HepG2 (cell line): ENCODE data around the gene G0S2. TPM values are rescaled to one million over a fixed set of nuclear protein-coding genes. Genes with fewer than 3 reads are reported as not detected.

Source experiments
- ATAC-seq: fragments of 200-7000 bp; cut with Tn5 transposase; 3 replicates; pipeline ENCODE4 v1.9.1; 2020; ENCODE audit warnings: mild to moderate bottlenecking, moderate library complexity
- BruUV-seq: library from RNA; stranded (reverse); fragments of 400-500 nt; replicated peaks from 2 replicates; lab custom pipeline; 2021; lab: Mats Ljungman, UMichigan
- CTCF ChIA-PET: fragments of 300-600 bp; formaldehyde crosslinking; extraction: SDS; loops from one replicate; lab custom pipeline; 2021; ENCODE audit warnings: low total read pairs, inconsistent platforms, low intra/inter-chr PET ratio; lab: Yijun Ruan, JAX
- POLR2A ChIA-PET: fragments of 350-600 bp; sonication (Branson Sonifier 250); formaldehyde crosslinking; loops from one replicate; lab custom pipeline; 2020; ENCODE audit warnings: antibody characterized with exemption, inconsistent platforms; lab: Yijun Ruan, JAX
- DNase-seq: peaks from one replicate; pipeline ENCODE4 v3.0.0-alpha.2; 2015; ENCODE audit warnings: low spot score
- FAIRE-seq: peaks from 3 replicates; lab custom pipeline; 2011; peaks lifted over from hg19 to GRCh38; lab: Jason Lieb, UNC
- H2AFZ ChIP-seq: one replicate; pipeline ENCODE4 v1.6.1; 2011; ENCODE audit warnings: low read length, inconsistent platforms
- H3K27ac ChIP-seq: fragments of 300-600 bp; 3 replicates; pipeline ENCODE4 v1.8.0; 2011; ENCODE audit warnings: mixed run types, mild to moderate bottlenecking, mixed read lengths, low read length, inconsistent platforms; ENCODE audit not compliant: insufficient read depth; ENCODE audit errors: extremely low read length
- H3K27me3 ChIP-seq, 2 experiments: fragments of 200-600 bp in 1 of 2; 2 replicates in 1 of 2; 3 replicates in 1 of 2; pipeline versions ENCODE4 v1.6.0 to v1.8.0; 2011; ENCODE audit warnings: low read length in 2 of 2, mild to moderate bottlenecking in 2 of 2, moderate library complexity in 2 of 2, inconsistent platforms in 1 of 2; ENCODE audit not compliant: insufficient read depth in 2 of 2, control insufficient read depth in 1 of 2
- H3K36me3 ChIP-seq, 2 experiments: fragments of 200-600 bp in 1 of 2; replicated peaks in 1 of 2; 2 replicates in 1 of 2; 3 replicates in 1 of 2; pipeline versions ENCODE4 v1.5.1 to v1.8.0; 2011; ENCODE audit warnings: low read length in 2 of 2, inconsistent platforms in 1 of 2; ENCODE audit not compliant: insufficient read depth in 2 of 2, control insufficient read depth in 1 of 2
- H3K4me1 ChIP-seq: 2 replicates; pipeline ENCODE4 v1.5.1; 2012; ENCODE audit warnings: low read length, inconsistent platforms; ENCODE audit not compliant: insufficient read depth
- H3K4me2 ChIP-seq: 2 replicates; pipeline ENCODE4 v1.6.0; 2011; ENCODE audit warnings: low read depth, low read length, inconsistent platforms
- H3K4me3 ChIP-seq, 3 experiments: fragments of 200-600 bp in 1 of 3; sonication (generic), shearing (Covaris generic) in 1 of 3; replicated peaks in 1 of 3; 2 replicates each; pipeline ENCODE4 v1.5.1; 2011 to 2016; ENCODE audit warnings: low read length in 3 of 3, inconsistent platforms in 2 of 3, low read depth in 2 of 3, mild to moderate bottlenecking in 2 of 3, control low read depth in 1 of 3, mixed read lengths in 1 of 3; ENCODE audit not compliant: insufficient read depth in 1 of 3
- H3K79me2 ChIP-seq: one replicate; pipeline ENCODE4 v1.6.1; 2011; ENCODE audit warnings: low read length, inconsistent platforms; ENCODE audit not compliant: insufficient read depth
- H3K9ac ChIP-seq: 2 replicates; pipeline ENCODE4 v1.6.0; 2011; ENCODE audit warnings: mild to moderate bottlenecking, low read depth, low read length, inconsistent platforms; ENCODE audit not compliant: insufficient read depth
- H3K9me3 ChIP-seq: 2 replicates; pipeline ENCODE4 v1.5.1; 2012; ENCODE audit warnings: mild to moderate bottlenecking, low read length
- H4K20me1 ChIP-seq: 2 replicates; pipeline ENCODE4 v1.6.0; 2011; ENCODE audit warnings: inconsistent platforms, mild to moderate bottlenecking, low read length, moderate library complexity; ENCODE audit not compliant: insufficient read depth
- ATM ChIP-seq: fragments of 450-650 bp; IDR thresholded peaks from 2 replicates; pipeline ENCODE4 v1.7.1; 2017; ENCODE audit warnings: mild to moderate bottlenecking, borderline replicate concordance
- GFI1 ChIP-seq: sonication (generic); formaldehyde crosslinking; IDR thresholded peaks from 2 replicates; pipeline ENCODE4 v1.5.0; 2020; ENCODE audit warnings: missing genetic modification reagents, mild to moderate bottlenecking, borderline replicate concordance
- IRF2 ChIP-seq: IDR thresholded peaks from 2 replicates; pipeline ENCODE4 v1.6.1; 2018; ENCODE audit warnings: missing genetic modification reagents, missing compliant biosample characterization
- ISX ChIP-seq: sonication (generic); formaldehyde crosslinking; conservative IDR thresholded peaks from 2 replicates; pipeline ENCODE4 v1.5.0; 2020; ENCODE audit warnings: missing genetic modification reagents
- JUNB ChIP-seq: sonication (generic); formaldehyde crosslinking; IDR thresholded peaks from 2 replicates; pipeline ENCODE4 v1.8.0; 2022; ENCODE audit warnings: missing genetic modification reagents, mild to moderate bottlenecking, borderline replicate concordance
- KLF13 ChIP-seq: sonication (generic); formaldehyde crosslinking; IDR thresholded peaks from 2 replicates; pipeline ENCODE4 v1.4.0; 2020; ENCODE audit warnings: mild to moderate bottlenecking, missing genetic modification reagents
- MAZ ChIP-seq, 2 experiments: sonication (generic) in 1 of 2; formaldehyde crosslinking in 1 of 2; IDR thresholded peaks; 2 replicates each; pipeline versions ENCODE4 v1.5.0 to v1.6.1; 2012 to 2020; ENCODE audit warnings: low read depth in 2 of 2, mild to moderate bottlenecking in 2 of 2, borderline replicate concordance in 1 of 2, improper control_type of control experiment in 1 of 2, low read length in 1 of 2, missing genetic modification reagents in 1 of 2, moderate library complexity in 1 of 2
- NFE2L2 ChIP-seq: fragments of 150-350 bp; IDR thresholded peaks from 2 replicates; pipeline ENCODE4 v1.6.1; 2014; ENCODE audit warnings: low read length
- NFYB ChIP-seq: sonication (generic); formaldehyde crosslinking; IDR thresholded peaks from 2 replicates; pipeline ENCODE4 v1.4.0; 2020; ENCODE audit warnings: missing genetic modification reagents
- PHB2 ChIP-seq: fragments of 450-650 bp; IDR thresholded peaks from 2 replicates; pipeline ENCODE4 v1.6.1; 2018; ENCODE audit not compliant: partially characterized antibody
- PHF20 ChIP-seq: sonication (generic); formaldehyde crosslinking; IDR thresholded peaks from 2 replicates; pipeline ENCODE4 v1.5.0; 2020; ENCODE audit warnings: mild to moderate bottlenecking, missing genetic modification reagents
- PITX1 ChIP-seq: sonication (generic); formaldehyde crosslinking; IDR thresholded peaks from 2 replicates; pipeline ENCODE4 v1.5.1; 2020; ENCODE audit warnings: mild to moderate bottlenecking, missing genetic modification reagents
- RAD21 ChIP-seq: fragments of 450-650 bp; formaldehyde crosslinking; IDR thresholded peaks from 2 replicates; pipeline ENCODE4 v1.5.0; 2020; ENCODE audit warnings: mild to moderate bottlenecking
- RBFOX2 ChIP-seq: fragments of 200-400 bp; formaldehyde crosslinking; IDR thresholded peaks from 2 replicates; pipeline ENCODE4 v1.6.1; 2017; ENCODE audit warnings: low read depth, mild to moderate bottlenecking, low read length
- SALL2 ChIP-seq: sonication (generic); formaldehyde crosslinking; IDR thresholded peaks from 2 replicates; pipeline ENCODE4 v1.8.1; 2023; ENCODE audit warnings: mild to moderate bottlenecking, missing genetic modification reagents, inconsistent platforms
- TARDBP ChIP-seq: sonication (generic); formaldehyde crosslinking; IDR thresholded peaks from 2 replicates; pipeline ENCODE4 v1.8.0; 2022; ENCODE audit warnings: mild to moderate bottlenecking, missing genetic modification reagents
- THAP8 ChIP-seq: sonication (generic); formaldehyde crosslinking; IDR thresholded peaks from 2 replicates; pipeline ENCODE4 v1.5.1; 2020; ENCODE audit warnings: missing genetic modification reagents, mild to moderate bottlenecking, borderline replicate concordance
- ZBTB2 ChIP-seq: sonication (generic); formaldehyde crosslinking; IDR thresholded peaks from 2 replicates; pipeline ENCODE4 v1.8.0; 2022; ENCODE audit warnings: low read depth, missing genetic modification reagents
- ZNF282 ChIP-seq: fragments of 450-650 bp; IDR thresholded peaks from 2 replicates; pipeline ENCODE4 v1.6.1; 2018; ENCODE audit not compliant: partially characterized antibody
- ZNF296 ChIP-seq: sonication (generic); formaldehyde crosslinking; conservative IDR thresholded peaks from 2 replicates; pipeline ENCODE4 v1.5.0; 2020; ENCODE audit warnings: mild to moderate bottlenecking, missing genetic modification reagents
- ZNF350 ChIP-seq: sonication (generic); formaldehyde crosslinking; IDR thresholded peaks from 2 replicates; pipeline ENCODE4 v1.4.0; 2020; ENCODE audit warnings: mild to moderate bottlenecking, low read depth, missing genetic modification reagents, borderline replicate concordance
- ZNF460 ChIP-seq: sonication (generic); formaldehyde crosslinking; IDR thresholded peaks from 2 replicates; pipeline ENCODE4 v1.5.1; 2020; ENCODE audit warnings: missing genetic modification reagents, mild to moderate bottlenecking, borderline replicate concordance
- ZNF607 ChIP-seq: sonication (generic); formaldehyde crosslinking; IDR thresholded peaks from 2 replicates; pipeline ENCODE4 v1.5.1; 2020; ENCODE audit warnings: missing genetic modification reagents, mild to moderate bottlenecking, borderline replicate concordance
- ZNF639 ChIP-seq: conservative IDR thresholded peaks from 2 replicates; pipeline ENCODE4 v1.6.1; 2018; ENCODE audit warnings: missing genetic modification reagents
- WGBS: methylation state at CpG from one replicate; pipeline ENCODE4 v1.1.6; 2017; ENCODE audit warnings: low lambda C conversion rate; 5-methylcytosine and 5-hydroxymethylcytosine counted together
- in situ Hi-C: cut with HindIII; loops from 2 replicates; pipeline ENCODE4 v1.10.0; 2017; ENCODE audit warnings: low pct_unique_long_range_greater_than_20kb; ENCODE audit not compliant: extremely low pct_ligation_motif_present
- intact Hi-C: fragments of 100-400 bp; cut with micrococcal nuclease; formaldehyde crosslinking; loops from one replicate; pipeline ENCODE4 v1.10.0; 2022; ENCODE audit not compliant: unreplicated experiment
- polyA plus RNA-seq, 8 experiments: library from polyadenylated mRNA; depleted of rRNA in 3 of 8; stranded (reverse) in 7 of 8; unstranded in 1 of 8; fragments of >200 nt; fragmentation: Illumina TruSeq in 4 of 8; extraction: Trizol in 4 of 8; gene quantifications; 2 replicates each; pipeline versions ENCODE4 v1.2.1 to v1.2.3, GENCODE V29; 2011 to 2016; ENCODE audit warnings: low read depth in 4 of 8, missing spikeins in 1 of 8, mixed read lengths in 1 of 8; ENCODE audit not compliant: insufficient read depth in 1 of 8
- total RNA-seq, 5 experiments: library from RNA; depleted of rRNA; stranded (reverse); fragments of >200 nt; fragmentation: Illumina TruSeq; extraction: Trizol; gene quantifications; 2 replicates each; pipeline ENCODE4 v1.2.3, GENCODE V29; 2016; ENCODE audit warnings: low read depth in 1 of 5

Gene G0S2
- total and polyA plus RNA-seq, 2 of the 13 experiments (the other 11 are each of a cell fraction or from before 2014, with no cell fraction given): not detected

- Histone ChIP-seq H3K27me3 (no peaks in the 10 kb centered on the region; a peak in 1 of 5 replicates), H3K9me3 (no peaks in the 10 kb centered on the region), H3K4me1 (no peaks in the 10 kb centered on the region), H3K79me2 (no peaks in the 10 kb centered on the region), H3K36me3 (no peaks in the 10 kb centered on the region), H3K4me3 (no peak overlapping the region), H3K9ac (no peak overlapping the region), H4K20me1 (no peaks in the 10 kb centered on the region), H3K27ac (no peak overlapping the region), H2AFZ (no peak overlapping the region), H3K4me2 (no peak overlapping the region)
- intact Hi-C loops (loop anchor here (1.0 to 2.0 kb wide), 3 partner anchors 37 to 59 kb away; no protein-coding TSS in a partner anchor), in situ Hi-C loops (no loop called here)
- FAIRE-seq (no peak), ATAC-seq (peak; percentile 95), DNase-seq (peak; percentile 46)
- ChIA-PET CTCF (interaction anchor here (0.9 to 2.9 kb wide), 3 partner anchors 37 to 58 kb away, joined by 5 to 14 read pairs (median 9); no protein-coding TSS in a partner anchor), POLR2A (no interaction called here)
- WGBS: 13% methylated on average over 3 of the region's 16 CpGs
- BruUV-seq: no TSS peak
- TF ChIP-seq JUNB (CRISPR knock-in tag): no peak
- no peak for TF ChIP-seq NFE2L2
- TF ChIP-seq KLF13: no peak
- TF ChIP-seq IRF2 (CRISPR knock-in tag): no peak
- no peak for TF ChIP-seq PHF20 (CRISPR knock-in tag)
- TF ChIP-seq NFYB (CRISPR knock-in tag): no peak
- no peak for TF ChIP-seq PITX1 (CRISPR knock-in tag)
- TF ChIP-seq SALL2 (CRISPR knock-in tag): no peak
- no peak for TF ChIP-seq GFI1 (CRISPR knock-in tag)
- 0 out of 2 replicates have a peak, but pooled peaks have one; percentile 23 for TF ChIP-seq TARDBP (CRISPR knock-in tag)
- TF ChIP-seq ZNF350 (CRISPR knock-in tag): no peak
- peak; percentile 60; the same call in 1 of the 2 replicates for TF ChIP-seq RAD21 (CRISPR knock-in tag)
- TF ChIP-seq ZNF282: no peak
- no peak for TF ChIP-seq ZNF460
- no peak for TF ChIP-seq ISX (CRISPR knock-in tag)
- no peak for TF ChIP-seq ZNF607 (CRISPR knock-in tag)
- TF ChIP-seq RBFOX2: no peak
- TF ChIP-seq THAP8 (CRISPR knock-in tag): no peak
- TF ChIP-seq MAZ (IDR thresholded peaks at IDR 0.05; ENCODE audit: borderline replicate concordance, low read depth, low read length): peak; percentile 25; the same call in 1 of the 2 replicates
- TF ChIP-seq MAZ (CRISPR knock-in tag; IDR thresholded peaks at IDR 0.05; ENCODE audit: low read depth): no peak
- TF ChIP-seq ATM: no peak
- no peak for TF ChIP-seq PHB2
- TF ChIP-seq ZBTB2 (CRISPR knock-in tag): no peak
- TF ChIP-seq ZNF639: no peak
- no peak for TF ChIP-seq ZNF296 (CRISPR knock-in tag)
These were observed 47.4 kb upstream of the G0S2 start for GRCh38 chr1:209627732-209628196.
